T47D (cell line): Measurements from ENCODE around the gene FBXO31.

Experiments
- DNase-seq, 2 experiments: peaks; one replicate each; pipeline versions ENCODE4 v3.0.0 to v3.0.0-alpha.2; 2011 to 2012; ENCODE audit warnings: low read depth in 1 of 2, low spot score in 1 of 2
- JUND ChIP-seq: IDR thresholded peaks from 2 replicates; pipeline ENCODE4 v1.6.1; 2012; ENCODE audit warnings: low read depth
- in situ Hi-C: cut with HindIII; loops from 2 replicates; pipeline ENCODE4 v1.10.0; 2016; ENCODE audit warnings: low sequenced_read_pairs, low pct_unique_long_range_greater_than_20kb

The FBXO31 gene

GRCh38 chr16:87286839-87287626 lies 96.5 kb downstream of the FBXO31 start:
- in situ Hi-C loops: no loop called here
- no peak for DNase-seq
- no peak for TF ChIP-seq JUND

- no peak for DNase-seq
- TF ChIP-seq JUND: no peak
- in situ Hi-C loops: no loop called here
Observed at GRCh38 chr16:87284183-87284582, 99.4 kb downstream of the FBXO31 start.

- TF ChIP-seq JUND: no peak
- DNase-seq: no peak
- in situ Hi-C loops: no loop called here
Observed at GRCh38 chr16:87279094-87279658, 104.4 kb downstream of the FBXO31 start.

- peak; percentile 86 to 97 for DNase-seq
- no peak for TF ChIP-seq JUND
- in situ Hi-C loops: no loop called here
Observed at GRCh38 chr16:87278191-87279093, 105.1 kb downstream of the FBXO31 start.
